ENCODE data around the gene SPATA25.

GRCh38 chr20:45863543-45864470, 23.6 kb downstream of the SPATA25 start:
- TF ChIP-seq YY1 (IDR thresholded peaks at IDR 0.05; ENCODE audit: insufficient read depth, insufficient read length): no peak
- TF ChIP-seq ZNF274 (IDR thresholded peaks at IDR 0.05; ENCODE audit: low read depth, low read length): no peak

All from NT2/D1 (cell line).